A673 (cell line): ENCODE results near the gene BCDIN3D. TPM values are rescaled to one million over a fixed set of nuclear protein-coding genes. Genes with fewer than 3 reads are reported as not detected.

Experiments used
- BruUV-seq: library from RNA; stranded (reverse); fragments of 400-500 nt; replicated peaks from 2 replicates; lab custom pipeline; 2021; lab: Mats Ljungman, UMichigan
- CTCF ChIA-PET: fragments of 300-600 bp; sonication (Branson Sonifier 250); formaldehyde crosslinking; loops from one replicate; lab custom pipeline; 2022; ENCODE audit warnings: antibody characterized with exemption; lab: Charles Lee
- POLR2A ChIA-PET: fragments of 300-600 bp; sonication (Branson Sonifier 250); formaldehyde crosslinking; loops from one replicate; lab custom pipeline; 2022; ENCODE audit warnings: antibody characterized with exemption; ENCODE audit not compliant: low non-redundant PET; lab: Charles Lee
- DNase-seq: peaks from one replicate; pipeline ENCODE4 v3.0.0-alpha.2; 2015; ENCODE audit warnings: low spot score
- H3K27ac ChIP-seq: fragments of 200-600 bp; sonication (generic); 2 replicates; pipeline ENCODE4 v1.5.1; 2016; ENCODE audit warnings: mixed run types, low read depth, mild to moderate bottlenecking, mixed read lengths, antibody characterized with exemption, low read length; ENCODE audit not compliant: poor library complexity, severe bottlenecking
- H3K27me3 ChIP-seq: fragments of 200-600 bp; sonication (generic); replicated peaks from 2 replicates; pipeline ENCODE4 v1.6.1; 2017; ENCODE audit warnings: mixed run types, low read depth, mild to moderate bottlenecking, mixed read lengths, antibody characterized with exemption, low read length; ENCODE audit not compliant: insufficient read depth, poor library complexity
- H3K36me3 ChIP-seq: fragments of 200-600 bp; sonication (generic); 2 replicates; pipeline ENCODE4 v1.6.1; 2016; ENCODE audit warnings: mixed run types, mild to moderate bottlenecking, mixed read lengths, antibody characterized with exemption, low read length; ENCODE audit not compliant: insufficient read depth, poor library complexity, severe bottlenecking
- H3K4me1 ChIP-seq: fragments of 200-600 bp; sonication (generic); 2 replicates; pipeline ENCODE4 v1.6.1; 2017; ENCODE audit warnings: mixed run types, mild to moderate bottlenecking, mixed read lengths, antibody characterized with exemption, low read length; ENCODE audit not compliant: insufficient read depth, poor library complexity, severe bottlenecking
- H3K4me3 ChIP-seq: fragments of 200-600 bp; sonication (generic); 2 replicates; pipeline ENCODE4 v1.5.1; 2016; ENCODE audit warnings: low read depth, mixed run types, mild to moderate bottlenecking, mixed read lengths, low read length; ENCODE audit not compliant: poor library complexity, severe bottlenecking
- H3K9me3 ChIP-seq: fragments of 200-600 bp; sonication (generic); 2 replicates; pipeline ENCODE4 v1.6.1; 2016; ENCODE audit warnings: mixed run types, low read depth, mild to moderate bottlenecking, mixed read lengths, antibody characterized with exemption, low read length; ENCODE audit not compliant: poor library complexity, severe bottlenecking
- EZH2 ChIP-seq: fragments of 200-600 bp; sonication (generic); IDR thresholded peaks from 2 replicates; pipeline ENCODE4 v1.6.1; 2017; ENCODE audit warnings: borderline replicate concordance, low read depth, mild to moderate bottlenecking, mixed read lengths, antibody characterized with exemption, low read length; ENCODE audit not compliant: poor library complexity, severe bottlenecking
- intact Hi-C: fragments of 100-400 bp; cut with micrococcal nuclease; formaldehyde crosslinking; loops from one replicate; pipeline ENCODE4 v1.10.0; 2022; ENCODE audit not compliant: unreplicated experiment
- total RNA-seq: library from RNA; stranded (reverse); gene quantifications from 2 replicates; pipeline ENCODE4 v1.2.3, GENCODE V29; 2021
- TF ChIP-seq, protein P1 (sequence below): fragments of 300-800, 200-600 bp; sonication (generic); conservative IDR thresholded peaks from 2 replicates; pipeline ENCODE4 v1.5.1; 2017; ENCODE audit warnings: low read depth, mild to moderate bottlenecking, antibody characterized with exemption, low read length, moderate library complexity, mixed read lengths

Gene BCDIN3D
- total RNA-seq, 1 experiment from 2014 or later, result 5.7 TPM

DNA sequence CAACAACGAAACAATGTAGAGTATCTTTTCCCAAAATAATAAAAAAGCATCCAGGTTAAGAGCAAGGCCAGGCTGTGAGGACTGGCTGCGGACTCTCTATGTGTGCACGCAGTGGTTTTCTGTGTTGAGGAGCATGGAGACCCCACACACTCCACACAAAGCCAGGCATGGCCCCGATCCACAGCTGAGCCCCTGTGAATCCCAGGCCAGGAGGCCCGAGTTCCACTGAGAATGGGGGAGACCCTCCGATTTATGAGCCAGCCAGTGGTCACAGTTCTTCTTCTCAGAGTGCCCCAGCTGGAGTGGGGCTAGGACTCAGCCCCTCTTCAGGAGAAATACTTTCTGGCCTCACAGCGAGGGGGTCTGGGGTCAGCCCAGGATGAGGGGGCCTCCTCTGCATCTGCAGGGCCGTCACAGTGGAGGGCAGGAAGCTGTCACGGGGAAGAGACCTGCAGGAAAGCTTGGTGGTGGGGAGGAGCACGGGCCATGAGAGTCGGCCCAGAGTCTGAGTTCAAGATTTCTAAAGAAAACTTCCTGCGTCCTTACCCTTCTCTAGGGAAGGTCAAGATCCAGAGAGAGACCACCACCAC lies 34.8 kb downstream of the BCDIN3D start:
- intact Hi-C loops, result no loop called here
- Histone ChIP-seq H3K4me1 (no peaks in the 10 kb centered on the region), H3K27ac (peak overlapping the region; percentile 5), H3K9me3 (no peaks in the 10 kb centered on the region), H3K4me3 (no peak overlapping the region), H3K27me3 (no peaks in the 10 kb centered on the region), H3K36me3 (peaks cover 5% of the 10 kb centered on the region)
- TF ChIP-seq, protein P1, sequence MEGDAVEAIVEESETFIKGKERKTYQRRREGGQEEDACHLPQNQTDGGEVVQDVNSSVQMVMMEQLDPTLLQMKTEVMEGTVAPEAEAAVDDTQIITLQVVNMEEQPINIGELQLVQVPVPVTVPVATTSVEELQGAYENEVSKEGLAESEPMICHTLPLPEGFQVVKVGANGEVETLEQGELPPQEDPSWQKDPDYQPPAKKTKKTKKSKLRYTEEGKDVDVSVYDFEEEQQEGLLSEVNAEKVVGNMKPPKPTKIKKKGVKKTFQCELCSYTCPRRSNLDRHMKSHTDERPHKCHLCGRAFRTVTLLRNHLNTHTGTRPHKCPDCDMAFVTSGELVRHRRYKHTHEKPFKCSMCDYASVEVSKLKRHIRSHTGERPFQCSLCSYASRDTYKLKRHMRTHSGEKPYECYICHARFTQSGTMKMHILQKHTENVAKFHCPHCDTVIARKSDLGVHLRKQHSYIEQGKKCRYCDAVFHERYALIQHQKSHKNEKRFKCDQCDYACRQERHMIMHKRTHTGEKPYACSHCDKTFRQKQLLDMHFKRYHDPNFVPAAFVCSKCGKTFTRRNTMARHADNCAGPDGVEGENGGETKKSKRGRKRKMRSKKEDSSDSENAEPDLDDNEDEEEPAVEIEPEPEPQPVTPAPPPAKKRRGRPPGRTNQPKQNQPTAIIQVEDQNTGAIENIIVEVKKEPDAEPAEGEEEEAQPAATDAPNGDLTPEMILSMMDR, result no peak
- no peak for TF ChIP-seq EZH2
- ChIA-PET CTCF (no interaction called here), POLR2A (no interaction called here)
- BruUV-seq, result no TSS peak
- DNase-seq, result no peak

DNA sequence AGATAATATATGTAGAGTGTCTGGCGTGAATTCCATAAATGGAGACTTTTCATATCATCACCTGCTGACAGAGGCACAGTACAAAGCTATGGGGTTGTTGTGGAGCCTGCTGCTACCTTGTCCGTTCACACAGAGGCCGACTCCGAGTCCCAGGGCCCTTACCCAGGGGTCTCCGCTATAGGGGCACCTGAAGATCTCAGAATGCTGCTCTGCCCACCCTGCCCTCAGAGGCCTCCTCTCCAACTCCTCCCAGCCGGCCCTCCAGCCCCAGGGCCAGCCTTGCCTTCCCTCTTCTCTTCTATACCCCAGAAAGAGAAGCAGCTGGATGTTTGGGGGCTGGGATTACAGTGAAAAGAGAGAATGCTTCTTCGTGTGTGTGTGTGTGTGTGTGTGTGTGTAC lies 36.0 kb downstream of the BCDIN3D start:
- no peak for TF ChIP-seq EZH2
- TF ChIP-seq, protein P1, result no peak
- Histone ChIP-seq H3K36me3 (peaks cover 5% of the 10 kb centered on the region), H3K9me3 (no peaks in the 10 kb centered on the region), H3K4me3 (no peak overlapping the region), H3K27me3 (no peaks in the 10 kb centered on the region), H3K4me1 (no peaks in the 10 kb centered on the region), H3K27ac (no peak overlapping the region)
- POLR2A ChIA-PET, result no interaction called here
- CTCF ChIA-PET, result no interaction called here
- BruUV-seq, result no TSS peak
- intact Hi-C loops, result no loop called here
- DNase-seq, result no peak

DNA sequence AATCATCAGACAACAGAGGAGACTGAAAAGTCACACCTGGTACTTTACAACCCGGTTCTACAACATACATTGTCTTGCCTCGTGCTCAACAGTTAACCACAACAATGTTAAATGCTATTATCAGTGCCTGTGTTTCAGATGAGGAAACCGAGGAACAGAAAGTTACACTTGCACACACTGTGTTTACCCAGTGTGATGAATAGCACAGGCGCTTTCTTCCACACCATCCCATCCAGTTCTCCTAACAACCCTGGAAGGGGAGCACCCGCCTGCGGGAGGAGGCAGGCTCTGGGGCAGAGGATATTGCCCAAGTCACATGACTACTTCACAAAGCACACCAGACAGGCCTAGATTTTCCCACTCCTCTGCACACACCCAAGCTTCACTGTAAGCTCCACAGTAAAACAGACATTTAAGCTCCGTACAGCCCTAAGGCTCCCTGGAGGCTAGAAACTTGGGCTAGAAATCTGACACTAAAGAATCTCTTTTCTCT lies 36.5 kb downstream of the BCDIN3D start:
- BruUV-seq, result no TSS peak
- intact Hi-C loops, result no loop called here
- Histone ChIP-seq H3K27ac (no peak overlapping the region), H3K27me3 (no peaks in the 10 kb centered on the region), H3K4me3 (no peak overlapping the region), H3K36me3 (peaks cover 10% of the 10 kb centered on the region), H3K9me3 (no peaks in the 10 kb centered on the region), H3K4me1 (no peaks in the 10 kb centered on the region)
- TF ChIP-seq EZH2, result no peak
- TF ChIP-seq, protein P1, result no peak
- POLR2A ChIA-PET, result no interaction called here
- DNase-seq, result no peak
- CTCF ChIA-PET, result no interaction called here
